Stimulated activated CD8-positive, alpha-beta memory T cell treated with anti-CD3 and anti-CD28 coated beads, Interleukin-12 subunit alpha, Interleukin-12 subunit beta, amount 100 ng/mL, for 24 hours (primary cell): ENCODE measurements around the gene USP19.

ENCODE experiments used
- DNase-seq: peaks from one replicate; pipeline ENCODE4 v3.0.0-alpha.2; 2020; ENCODE audit errors: extremely low read depth

Gene USP19

GRCh38 chr3:49132437-49133225, 12.0 kb upstream of the USP19 start, which contains the start of gene LAMB2:
Gene LAMB2, minus strand, starts transcription at chr3:49133050. Its CDS starts 183 bp downstream, at chr3:49132867.
- DNase-seq: no peak

GRCh38 chr3:49132073-49132436, 11.4 kb upstream of the USP19 start:
- no peak for DNase-seq

DNA sequence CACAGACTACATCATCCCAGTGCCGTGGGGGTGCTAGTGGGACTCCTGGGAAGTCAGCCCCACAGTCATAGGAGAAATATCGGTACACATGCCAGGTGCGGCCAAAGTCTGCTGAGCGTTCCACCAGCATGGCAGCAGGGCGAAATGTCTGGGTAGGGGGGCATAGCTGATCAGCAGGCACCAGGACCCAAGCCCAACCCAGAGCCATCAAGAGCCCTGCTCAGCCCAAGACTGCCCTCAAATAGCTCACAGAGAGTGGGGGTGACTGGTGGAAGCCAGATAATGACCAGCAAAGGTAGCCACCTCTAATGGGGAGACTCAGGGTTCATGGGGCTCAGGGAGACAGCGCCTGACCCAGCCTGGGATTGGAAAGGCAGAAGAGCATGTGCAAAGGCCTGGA, 11.0 kb upstream of the USP19 start:
- no peak for DNase-seq

- DNase-seq: no peak
These were observed 10.4 kb upstream of the USP19 start for GRCh38 chr3:49131040-49131439.

DNA sequence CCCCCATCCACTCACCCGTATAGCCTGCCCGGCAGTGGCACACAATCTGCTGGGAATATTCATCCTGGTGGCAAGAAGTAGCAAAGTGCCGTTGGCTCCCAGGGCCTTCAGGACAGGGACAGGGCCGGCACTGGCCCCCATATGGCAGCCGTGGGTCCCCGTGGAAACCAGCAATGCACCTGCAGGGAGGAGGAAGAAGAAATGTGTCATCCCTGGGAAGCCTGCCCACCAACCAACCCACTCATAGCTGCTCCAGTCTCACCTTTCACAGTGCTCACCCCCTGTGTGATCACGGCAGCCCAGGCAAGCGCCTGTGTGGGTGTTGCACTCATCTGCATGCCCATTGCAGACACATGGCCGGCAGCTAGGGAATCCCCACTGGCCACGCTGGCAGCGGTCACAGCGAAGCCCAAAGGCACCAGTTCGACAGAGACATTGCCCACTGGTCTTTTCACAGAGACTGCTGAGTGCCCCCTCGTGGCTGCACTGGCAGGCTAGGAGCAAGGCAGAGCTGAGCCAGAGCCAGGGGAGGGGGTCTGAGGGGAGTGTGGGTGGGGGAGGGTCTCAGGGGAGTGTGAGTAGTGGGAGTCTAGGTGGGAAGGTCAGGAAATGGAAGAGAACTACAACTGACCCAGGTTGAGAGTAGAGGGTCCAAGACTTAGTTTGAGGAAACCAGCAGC, 4.5 kb upstream of the USP19 start:
- no peak for DNase-seq

- DNase-seq: no peak
These were observed 3.6 kb upstream of the USP19 start for GRCh38 chr3:49124203-49124602.

GRCh38 chr3:49123687-49124086, 3.1 kb upstream of the USP19 start:
- DNase-seq: no peak

GRCh38 chr3:49122886-49123545, 2.4 kb upstream of the USP19 start:
- DNase-seq: no peak

DNA sequence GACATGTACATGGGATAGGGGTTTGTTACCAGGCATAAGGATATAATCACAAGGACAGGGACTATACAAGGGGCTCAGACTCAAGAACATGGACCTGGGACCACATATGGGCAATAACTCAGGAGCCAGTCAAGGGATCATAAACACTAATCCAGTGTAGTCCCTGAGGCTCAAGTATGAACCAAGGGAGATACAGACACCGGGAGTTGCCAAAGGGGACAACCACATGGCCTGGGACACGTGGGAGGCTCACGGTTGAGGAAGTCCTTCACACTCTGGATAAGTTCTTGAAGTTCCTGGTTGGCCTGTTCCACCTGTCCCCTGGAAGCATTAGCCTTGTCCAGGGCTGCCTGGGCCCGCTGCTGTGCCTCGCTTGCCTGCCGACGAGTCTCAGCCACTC, 1.8 kb upstream of the USP19 start:
- no peak for DNase-seq

GRCh38 chr3:49122022-49122421, 1.4 kb upstream of the USP19 start:
- DNase-seq: no peak

DNA sequence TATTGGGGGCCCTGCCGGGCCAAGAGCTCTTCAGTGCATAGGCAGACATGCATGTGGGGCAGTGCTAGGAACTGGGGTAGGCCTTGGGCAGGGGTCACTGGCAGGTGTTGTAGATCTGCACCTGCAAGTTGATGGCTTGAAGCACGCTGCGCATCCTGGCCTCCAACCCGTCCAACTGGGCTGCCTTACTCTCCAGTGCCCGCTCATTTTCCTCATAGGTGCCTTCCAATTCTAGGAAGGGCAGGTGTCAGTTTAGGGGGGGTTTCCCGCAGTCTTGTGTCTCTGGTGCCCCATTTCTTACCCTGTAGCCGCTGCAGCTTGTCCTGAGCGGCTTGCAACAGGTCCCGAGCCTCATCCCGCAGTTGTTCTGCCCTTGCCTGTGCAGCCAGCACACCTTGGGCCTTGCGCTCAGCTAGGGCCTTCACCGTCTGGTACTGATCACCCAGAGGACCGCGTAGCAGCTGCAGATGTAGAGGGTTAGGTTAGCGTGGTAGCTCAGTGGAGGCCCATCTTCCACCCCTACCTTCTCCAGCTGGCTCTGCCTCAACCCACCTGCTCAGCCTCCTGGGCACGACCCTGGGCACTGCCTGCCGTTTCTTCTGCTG, 611 bp upstream of the USP19 start:
- no peak for DNase-seq

- DNase-seq: no peak
These were observed 556 bp downstream of the USP19 start for GRCh38 chr3:49120096-49120437.

DNA sequence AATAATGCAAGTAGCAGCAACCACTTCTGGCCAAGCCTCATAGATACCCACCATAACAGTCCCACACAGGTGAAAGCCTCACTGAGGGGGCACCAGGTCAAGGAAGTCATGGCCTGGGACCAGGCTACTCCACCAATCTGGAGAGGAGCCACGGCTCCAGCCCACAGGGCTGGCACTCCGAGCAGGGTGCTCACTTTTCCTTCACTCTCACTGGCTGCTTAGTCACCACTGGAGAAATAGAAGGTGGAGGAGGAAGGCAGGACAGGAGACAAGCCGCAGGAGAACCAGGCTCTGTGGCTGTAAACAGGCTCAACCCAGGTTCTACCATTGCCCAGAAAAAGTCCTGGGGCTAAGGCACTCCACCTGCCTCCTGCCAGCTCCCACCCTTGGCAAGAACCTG, 1.2 kb downstream of the USP19 start:
- DNase-seq: no peak

GRCh38 chr3:49119036-49119435, 1.6 kb downstream of the USP19 start:
- DNase-seq: no peak

DNA sequence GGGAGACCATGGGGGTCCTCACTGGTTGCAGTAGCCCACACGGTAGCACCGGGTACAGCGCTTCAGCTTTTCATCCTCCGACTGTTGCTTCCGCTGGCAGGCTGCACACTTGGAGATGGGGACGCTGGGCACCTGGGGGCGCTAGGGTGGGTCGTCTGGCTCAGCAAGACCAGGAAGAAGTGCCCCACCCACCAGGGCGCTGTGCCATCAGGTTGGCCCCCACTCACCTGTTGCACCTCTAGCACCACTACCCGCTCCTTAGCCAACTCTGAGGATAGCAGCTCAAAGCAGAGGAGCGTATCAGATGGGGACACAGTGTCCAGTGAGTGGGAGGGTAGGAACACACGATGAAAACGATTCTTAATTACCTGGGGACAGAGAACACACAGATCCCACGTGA, 8.4 kb downstream of the USP19 start:
- no peak for DNase-seq

DNA sequence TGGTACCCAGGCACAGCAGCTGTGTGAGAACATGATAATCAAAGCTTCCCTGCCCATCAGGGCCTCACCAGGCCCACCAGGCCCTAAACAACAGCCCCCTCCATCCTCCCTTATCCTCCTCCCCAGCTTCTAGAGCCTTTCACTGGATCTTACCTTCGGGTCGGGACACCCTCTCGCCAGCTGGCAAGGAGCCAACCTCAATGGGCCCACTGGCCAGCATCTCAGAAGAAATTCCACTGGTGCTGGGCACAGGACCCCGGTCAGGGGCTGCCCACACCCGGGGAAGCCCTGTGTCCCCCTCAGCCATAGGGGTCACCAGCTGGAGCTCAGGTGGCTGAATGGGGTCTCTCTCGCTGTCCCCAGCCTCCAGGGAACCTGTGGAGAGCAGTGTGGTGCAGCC, 9.3 kb downstream of the USP19 start:
- DNase-seq: no peak

DNA sequence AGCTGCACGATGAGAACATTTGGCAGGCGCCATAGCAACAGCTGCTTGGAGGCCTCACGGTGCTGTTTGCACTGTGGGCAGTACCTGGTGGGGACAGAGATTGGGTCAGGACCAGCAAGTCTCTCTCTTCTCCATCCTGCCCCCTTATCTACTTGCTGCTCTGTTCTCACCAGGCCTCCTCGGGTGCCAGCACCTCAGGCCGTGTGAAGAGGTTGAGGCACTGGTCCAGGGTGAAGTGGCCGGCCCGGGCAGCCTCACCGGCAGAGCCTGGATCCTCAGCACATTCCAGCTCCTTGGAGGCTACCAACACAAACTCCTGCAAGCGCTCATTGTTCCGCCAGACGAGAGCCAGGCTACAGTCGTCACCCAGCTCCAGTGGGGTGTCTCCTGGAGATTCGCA, 9.8 kb downstream of the USP19 start:
- no peak for DNase-seq

GRCh38 chr3:49108346-49108745, 12.3 kb downstream of the USP19 start:
- no peak for DNase-seq

GRCh38 chr3:49104427-49105291, 16.0 kb downstream of the USP19 start, which contains the start of gene QARS1:
Gene QARS1, minus strand, starts transcription at chr3:49104757. Its CDS starts 24 bp downstream, at chr3:49104733.
- DNase-seq: peak; percentile 81

- DNase-seq: no peak
These were observed 16.6 kb downstream of the USP19 start for GRCh38 chr3:49104052-49104426.

GRCh38 chr3:49100046-49100615, 20.5 kb downstream of the USP19 start:
- no peak for DNase-seq
